Measurements from ENCODE around the gene CSH2. TPM values are rescaled to one million over a fixed set of nuclear protein-coding genes. Genes with fewer than 3 reads are reported as not detected.
"Not testable (repeated sequence)": the region's sequence is repeated elsewhere in the genome, so short reads cannot be mapped to it uniquely, and the experiment has no call there.

The CSH2 gene
- total RNA-seq, 1 donor = 0.10 TPM

GRCh38 chr17:63880706-63881105 is 7.2 kb upstream of the CSH2 start:
- H3K9me3 ChIP-seq (ENCODE audit: low read depth, low read length) = no peaks in the 10 kb centered on the region
- H3K4me1 ChIP-seq (ENCODE audit: insufficient read depth, low read length) = no peaks in the 10 kb centered on the region

DNA sequence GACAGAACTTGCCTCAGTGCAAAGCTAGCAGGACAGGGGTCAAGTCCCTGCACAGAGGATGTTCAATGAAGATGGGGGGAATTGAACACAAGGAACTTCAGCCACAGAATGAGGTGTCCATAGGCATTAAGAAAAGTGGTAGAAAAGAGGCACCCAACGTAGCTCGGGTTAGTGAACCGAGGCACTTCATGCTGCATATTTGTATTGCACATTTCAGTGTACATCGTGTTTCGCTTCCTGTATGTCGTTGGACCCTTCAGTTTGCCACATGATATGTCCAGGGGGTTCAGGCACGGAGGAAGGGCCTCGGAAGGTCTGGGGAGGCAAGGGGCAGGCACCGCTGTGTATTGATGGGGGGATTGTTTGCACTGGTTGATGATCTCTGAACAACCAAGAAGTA is 4.9 kb upstream of the CSH2 start:
- not testable (repeated sequence) for H3K4me1 ChIP-seq (ENCODE audit: insufficient read depth, low read length); H3K9me3 ChIP-seq (ENCODE audit: low read depth, low read length); H3K4me3 ChIP-seq (ENCODE audit: low read length); H3K27me3 ChIP-seq (ENCODE audit: insufficient read depth, low read length)

More at GRCh38 chr17:63880706-63881105, 7.2 kb upstream of the CSH2 start:
- Histone ChIP-seq H3K27me3 (ENCODE audit: insufficient read depth, low read length) (no peaks in the 10 kb centered on the region), H3K4me3 (ENCODE audit: low read length) (no peak overlapping the region)

GRCh38 chr17:63874693-63875092 is 1.2 kb upstream of the CSH2 start:
- H3K4me3 ChIP-seq (ENCODE audit: low read length); H3K4me1 ChIP-seq (ENCODE audit: insufficient read depth, low read length); H3K27me3 ChIP-seq (ENCODE audit: insufficient read depth, low read length); H3K9me3 ChIP-seq (ENCODE audit: low read depth, low read length): not testable (repeated sequence)

DNA sequence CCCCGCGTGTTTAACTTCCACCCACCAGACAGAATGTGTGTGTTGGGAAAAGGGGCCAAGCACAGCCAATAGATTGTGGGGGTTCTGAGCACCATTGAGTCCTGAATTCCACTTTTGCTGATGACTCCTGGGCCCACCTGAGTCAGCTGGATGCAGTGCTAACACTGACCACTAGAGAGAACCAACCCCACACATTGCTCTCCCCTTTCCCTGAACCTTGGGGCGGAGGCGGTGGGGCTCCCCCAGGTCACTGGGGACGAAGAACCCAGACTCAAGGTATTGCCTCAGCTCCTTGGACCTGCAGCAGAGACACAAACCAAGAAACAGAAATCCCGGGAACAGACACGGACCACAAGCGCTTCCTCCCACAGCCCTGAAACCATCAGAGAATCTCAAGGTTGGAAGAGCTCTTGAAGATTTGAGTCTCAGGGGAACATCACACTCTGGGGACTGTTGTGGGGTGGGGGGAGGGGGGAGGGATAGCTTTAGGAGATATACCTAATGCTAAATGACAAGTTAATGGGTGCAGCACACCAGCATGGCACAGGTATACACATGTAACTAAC is 667 bp upstream of the CSH2 start:
- H3K9me3 ChIP-seq (ENCODE audit: low read depth, low read length); H3K4me3 ChIP-seq (ENCODE audit: low read length); H3K27me3 ChIP-seq (ENCODE audit: insufficient read depth, low read length); H3K4me1 ChIP-seq (ENCODE audit: insufficient read depth, low read length): not testable (repeated sequence)

GRCh38 chr17:63871646-63872365 is 1.7 kb downstream of the CSH2 start:
- H3K4me1 ChIP-seq (ENCODE audit: insufficient read depth, low read length) = not testable (repeated sequence)

DNA sequence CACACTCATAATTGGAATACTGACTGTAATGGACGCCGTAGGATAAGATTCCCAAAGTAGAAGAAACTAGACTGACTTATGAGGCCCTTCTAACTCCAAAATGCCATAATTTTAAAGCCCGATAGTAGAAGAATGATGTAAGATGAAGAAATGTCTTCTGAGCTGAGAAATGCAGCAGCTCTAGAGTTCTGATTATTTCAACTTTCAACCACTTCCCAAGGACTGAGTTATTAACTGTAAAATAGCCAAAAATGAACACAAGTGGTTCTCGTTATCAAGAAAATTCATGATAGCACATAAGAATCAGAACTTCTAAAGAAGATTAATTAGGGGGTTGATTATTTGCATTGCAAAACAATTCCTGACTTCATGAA is 3.2 kb downstream of the CSH2 start:
- not testable (repeated sequence) for H3K27me3 ChIP-seq (ENCODE audit: insufficient read depth, low read length); H3K4me1 ChIP-seq (ENCODE audit: insufficient read depth, low read length); H3K9me3 ChIP-seq (ENCODE audit: low read depth, low read length); H3K4me3 ChIP-seq (ENCODE audit: low read length)

More at GRCh38 chr17:63871646-63872365, 1.7 kb downstream of the CSH2 start:
- not testable (repeated sequence) for H3K9me3 ChIP-seq (ENCODE audit: low read depth, low read length); H3K27me3 ChIP-seq (ENCODE audit: insufficient read depth, low read length); H3K4me3 ChIP-seq (ENCODE audit: low read length)

DNA sequence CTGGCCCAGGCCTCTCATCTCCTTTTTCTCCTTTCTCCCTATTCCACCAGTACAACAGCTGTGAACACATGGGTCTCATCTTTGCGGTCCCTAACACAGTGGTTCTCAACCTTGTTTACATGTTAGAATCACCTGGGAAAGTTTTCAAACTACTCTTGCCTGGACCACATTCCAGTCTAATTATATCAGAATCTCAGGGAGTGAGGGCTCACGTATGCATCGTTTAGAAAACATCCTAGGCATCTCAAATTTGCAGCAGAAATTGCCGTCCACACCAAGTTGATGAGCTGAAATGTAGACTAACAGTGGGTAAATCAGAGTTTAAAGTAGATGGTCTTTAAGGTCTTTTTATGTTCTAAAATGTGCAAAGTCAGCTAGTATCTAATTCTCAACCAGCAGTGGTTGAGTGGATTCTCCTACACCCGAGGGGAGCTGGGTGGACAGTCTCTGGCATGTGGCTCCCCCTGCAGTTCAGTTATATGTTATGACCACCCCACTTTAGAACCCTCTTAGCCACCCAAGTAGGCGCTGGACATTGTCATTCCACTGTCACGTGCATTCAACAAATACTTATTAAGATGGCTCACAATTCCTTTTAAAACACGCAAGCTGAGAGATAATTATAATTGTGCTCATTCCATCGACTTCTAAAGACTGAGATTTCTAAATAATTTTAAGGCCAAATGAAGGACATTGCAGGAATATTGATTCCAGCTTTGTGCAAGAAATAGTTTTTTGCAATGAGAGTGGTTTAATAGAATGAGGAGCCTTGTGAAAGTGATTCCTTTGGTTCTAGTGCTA is 3.8 kb downstream of the CSH2 start:
- not testable (repeated sequence) for H3K4me1 ChIP-seq (ENCODE audit: insufficient read depth, low read length); H3K27me3 ChIP-seq (ENCODE audit: insufficient read depth, low read length)

DNA sequence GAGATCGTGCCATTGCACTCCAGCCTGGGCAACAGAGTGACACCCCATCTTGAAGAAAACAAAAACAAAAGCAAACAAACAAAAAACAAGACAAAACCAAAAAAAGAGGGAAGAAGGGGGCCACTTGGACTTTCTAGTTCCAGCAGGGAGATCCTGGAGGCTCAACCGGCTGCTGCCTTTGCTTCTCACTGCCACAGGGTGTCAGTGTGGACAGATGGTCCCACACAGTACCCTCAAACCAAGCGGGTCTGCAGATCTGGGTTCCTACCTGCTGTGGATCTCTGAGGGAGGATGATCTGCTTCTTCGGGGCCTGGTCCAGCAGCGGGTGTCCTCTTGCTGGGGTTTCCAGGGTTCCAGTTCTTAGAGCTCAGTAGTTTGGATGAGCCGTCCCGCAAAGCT is 6.9 kb downstream of the CSH2 start:
- not testable (repeated sequence) for H3K4me1 ChIP-seq (ENCODE audit: insufficient read depth, low read length); H3K4me3 ChIP-seq (ENCODE audit: low read length); H3K9me3 ChIP-seq (ENCODE audit: low read depth, low read length); H3K27me3 ChIP-seq (ENCODE audit: insufficient read depth, low read length)

More for the DNA sequence above, 3.8 kb downstream of the CSH2 start:
- H3K9me3 ChIP-seq (ENCODE audit: low read depth, low read length); H3K4me3 ChIP-seq (ENCODE audit: low read length): not testable (repeated sequence)

DNA sequence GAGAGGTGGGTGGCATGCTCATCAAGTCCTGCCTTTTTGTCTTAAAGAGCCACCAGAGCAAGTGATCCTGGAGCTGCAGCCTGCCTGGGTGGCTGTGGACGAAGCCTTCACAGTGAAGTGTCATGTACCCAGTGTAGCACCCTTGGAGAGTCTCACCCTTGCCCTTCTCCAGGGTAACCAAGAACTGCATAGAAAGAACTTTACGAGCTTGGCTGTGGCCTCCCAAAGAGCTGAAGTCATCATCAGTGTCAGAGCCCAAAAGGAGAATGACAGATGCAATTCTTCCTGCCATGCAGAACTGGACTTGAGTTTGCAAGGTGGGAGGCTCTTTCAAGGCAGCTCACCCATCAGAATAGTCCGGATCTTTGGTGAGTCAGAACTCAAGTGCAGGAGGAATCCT is 14.2 kb downstream of the CSH2 start:
- H3K9me3 ChIP-seq (ENCODE audit: low read depth, low read length) = no peaks in the 10 kb centered on the region
- H3K4me1 ChIP-seq (ENCODE audit: insufficient read depth, low read length) = no peaks in the 10 kb centered on the region

GRCh38 chr17:63856425-63856824 is 17.1 kb downstream of the CSH2 start:
- not testable (repeated sequence) for H3K27me3 ChIP-seq (ENCODE audit: insufficient read depth, low read length)

More for the DNA sequence above, 14.2 kb downstream of the CSH2 start:
- H3K4me3 ChIP-seq (ENCODE audit: low read length) = no peak overlapping the region
- H3K27me3 ChIP-seq (ENCODE audit: insufficient read depth, low read length) = no peaks in the 10 kb centered on the region

GRCh38 chr17:63855185-63855584 is 18.3 kb downstream of the CSH2 start:
- Histone ChIP-seq H3K4me3 (ENCODE audit: low read length) (no peak overlapping the region), H3K4me1 (ENCODE audit: insufficient read depth, low read length) (no peaks in the 10 kb centered on the region), H3K9me3 (ENCODE audit: low read depth, low read length) (no peaks in the 10 kb centered on the region), H3K27me3 (ENCODE audit: insufficient read depth, low read length) (no peaks in the 10 kb centered on the region)

More at GRCh38 chr17:63856425-63856824, 17.1 kb downstream of the CSH2 start:
- not testable (repeated sequence) for H3K4me3 ChIP-seq (ENCODE audit: low read length); H3K9me3 ChIP-seq (ENCODE audit: low read depth, low read length); H3K4me1 ChIP-seq (ENCODE audit: insufficient read depth, low read length)

DNA sequence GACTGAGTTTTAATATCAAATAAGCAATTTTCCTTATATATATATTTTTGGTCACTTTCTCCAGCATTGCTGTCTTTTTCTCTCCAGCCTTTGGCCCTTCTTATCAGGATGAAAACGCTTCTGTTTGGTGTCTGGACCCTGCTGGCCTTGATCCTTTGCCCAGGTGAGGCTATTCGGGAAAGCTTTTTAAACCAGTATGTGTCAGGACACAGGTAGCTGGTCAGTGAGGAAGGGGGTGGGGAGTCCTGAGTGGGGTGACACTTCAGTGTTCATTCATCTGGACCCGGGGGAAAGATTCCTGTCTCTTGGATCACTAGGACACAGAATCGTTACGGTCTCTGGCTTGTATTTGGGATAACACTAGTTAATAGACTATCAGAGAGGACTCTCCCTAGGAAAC is 18.8 kb downstream of the CSH2 start:
- H3K4me1 ChIP-seq (ENCODE audit: insufficient read depth, low read length) = no peaks in the 10 kb centered on the region
- no peak overlapping the region for H3K4me3 ChIP-seq (ENCODE audit: low read length)
- H3K27me3 ChIP-seq (ENCODE audit: insufficient read depth, low read length) = no peaks in the 10 kb centered on the region
- H3K9me3 ChIP-seq (ENCODE audit: low read depth, low read length) = no peaks in the 10 kb centered on the region

- Histone ChIP-seq H3K27me3 (ENCODE audit: insufficient read depth, low read length) (no peaks in the 10 kb centered on the region), H3K4me1 (ENCODE audit: insufficient read depth, low read length) (peaks cover 7% of the 10 kb centered on the region), H3K9me3 (ENCODE audit: low read depth, low read length) (no peaks in the 10 kb centered on the region), H3K4me3 (ENCODE audit: low read length) (no peak overlapping the region)
Measured at GRCh38 chr17:63853260-63853659, 20.2 kb downstream of the CSH2 start.

GRCh38 chr17:63850401-63850800 is 23.1 kb downstream of the CSH2 start:
- Histone ChIP-seq H3K27me3 (ENCODE audit: insufficient read depth, low read length) (no peaks in the 10 kb centered on the region), H3K4me3 (ENCODE audit: low read length) (no peak overlapping the region), H3K4me1 (ENCODE audit: insufficient read depth, low read length) (peaks cover 8% of the 10 kb centered on the region), H3K9me3 (ENCODE audit: low read depth, low read length) (no peaks in the 10 kb centered on the region)

DNA sequence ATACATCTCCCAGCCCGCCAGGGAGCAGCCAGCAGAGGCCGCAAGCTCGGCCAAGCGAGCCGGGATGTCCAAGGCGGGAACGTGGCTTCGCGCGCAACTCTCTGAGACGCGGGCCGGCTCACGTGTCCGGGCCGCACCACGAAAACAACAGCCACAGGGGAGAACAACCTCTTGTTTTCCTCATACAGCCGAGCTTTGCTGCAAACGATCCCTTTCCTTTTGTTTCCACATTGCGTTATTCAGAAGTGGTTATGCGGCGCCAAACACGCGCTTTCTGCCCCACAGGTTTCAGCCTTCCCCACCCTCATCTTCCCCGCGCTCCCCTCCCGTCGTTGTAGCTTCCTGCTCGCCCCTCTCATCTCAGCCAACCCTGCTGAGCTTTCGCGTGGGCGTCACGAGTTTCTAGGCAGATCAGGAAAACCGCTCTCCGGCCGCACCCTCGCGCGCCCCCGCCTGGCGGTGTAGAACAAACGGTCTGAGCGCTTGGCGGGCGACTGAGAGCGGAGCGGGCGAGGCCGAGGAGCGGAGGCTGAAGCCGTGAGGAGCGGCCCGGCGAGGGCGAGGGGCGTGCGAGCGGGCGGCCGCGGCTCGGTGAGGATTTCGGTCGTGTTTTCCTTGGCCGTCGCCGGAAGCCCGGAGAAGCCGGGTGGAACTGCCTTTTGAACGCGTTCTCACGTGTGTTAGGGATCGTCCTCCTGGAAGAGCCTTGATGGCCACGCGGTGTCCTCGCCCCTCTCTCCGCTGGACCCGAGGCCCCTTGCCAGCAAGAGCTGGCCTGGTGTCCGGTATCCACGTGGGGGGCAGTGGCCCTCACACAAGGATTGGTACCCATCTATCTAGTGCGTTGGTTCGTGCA is 24.4 kb downstream of the CSH2 start:
- H3K27me3 ChIP-seq (ENCODE audit: insufficient read depth, low read length) = no peaks in the 10 kb centered on the region
- peaks cover 11% of the 10 kb centered on the region for H3K4me1 ChIP-seq (ENCODE audit: insufficient read depth, low read length)
- H3K9me3 ChIP-seq (ENCODE audit: low read depth, low read length) = no peaks in the 10 kb centered on the region
- H3K4me3 ChIP-seq (ENCODE audit: low read length) = no peak overlapping the region

All from mononuclear cell (primary cell).